ENCODE results near the gene TCEA2. TPM values are rescaled to one million over a fixed set of nuclear protein-coding genes. Genes with fewer than 3 reads are reported as not detected.

TCEA2 gene
- total and polyA plus RNA-seq, 2 of the 13 experiments (the other 11 are each of a cell fraction or from before 2014, with no cell fraction given) = 28.1 to 33.7 TPM

- TF ChIP-seq ZNF251 (CRISPR knock-in tag; IDR thresholded peaks at IDR 0.05) = no peak
- peak; percentile 68; the same call in 1 of the 2 replicates for TF ChIP-seq HNF4G (IDR thresholded peaks at IDR 0.05; ENCODE audit: borderline replicate concordance, low read depth, low read length)
- TF ChIP-seq HNF4G (CRISPR knock-in tag; IDR thresholded peaks at IDR 0.05; ENCODE audit: borderline replicate concordance, low read depth) = no peak; the same call in 1 of the 2 replicates
- TF ChIP-seq ZNF432 (CRISPR knock-in tag; IDR thresholded peaks at IDR 0.05; ENCODE audit: borderline replicate concordance) = no peak
- no peak for TF ChIP-seq POGZ (CRISPR knock-in tag; IDR thresholded peaks at IDR 0.05)
- TF ChIP-seq PHF5A (CRISPR knock-in tag; IDR thresholded peaks at IDR 0.05; ENCODE audit: low read depth, unreplicated experiment) = no peak
- no peak for TF ChIP-seq ZNF280D (CRISPR knock-in tag; IDR thresholded peaks at IDR 0.05)
- TF ChIP-seq ZNF749 (CRISPR knock-in tag; IDR thresholded peaks at IDR 0.05; ENCODE audit: borderline replicate concordance) = peak; percentile 70; the same call in 1 of the 2 replicates
- no peak for TF ChIP-seq ZNF619 (CRISPR knock-in tag; IDR thresholded peaks at IDR 0.05)
- peak; percentile 53 for TF ChIP-seq NCOR1 (IDR thresholded peaks at IDR 0.05; ENCODE audit: borderline replicate concordance, low read length)
- no peak for TF ChIP-seq ZBTB39 (CRISPR knock-in tag; IDR thresholded peaks at IDR 0.05)
- no peak for TF ChIP-seq SATB2 (CRISPR knock-in tag; IDR thresholded peaks at IDR 0.05)
- no peak for TF ChIP-seq SKI (IDR thresholded peaks at IDR 0.05; ENCODE audit: partially characterized antibody)
- no peak; the same call in 1 of the 2 replicates for TF ChIP-seq MIER3 (CRISPR knock-in tag; IDR thresholded peaks at IDR 0.05; ENCODE audit: borderline replicate concordance)
- TF ChIP-seq HOXA9 (CRISPR knock-in tag; IDR thresholded peaks at IDR 0.05; ENCODE audit: borderline replicate concordance) = no peak
- no peak; the same call in 1 of the 2 replicates for TF ChIP-seq ZNF44 (CRISPR knock-in tag; IDR thresholded peaks at IDR 0.05)
- no peak for TF ChIP-seq IRF2 (CRISPR knock-in tag; IDR thresholded peaks at IDR 0.05)
- no peak for TF ChIP-seq ZNF354B (CRISPR knock-in tag; IDR thresholded peaks at IDR 0.05)
- TF ChIP-seq ZNF563 (CRISPR knock-in tag; IDR thresholded peaks at IDR 0.05) = no peak
- no peak for TF ChIP-seq FOXJ3 (CRISPR knock-in tag; IDR thresholded peaks at IDR 0.05; ENCODE audit: borderline replicate concordance)
- no peak; the same call in 1 of the 2 replicates for TF ChIP-seq ATF3 (CRISPR knock-in tag; IDR thresholded peaks at IDR 0.05)
- TF ChIP-seq KAT8 (CRISPR knock-in tag; IDR thresholded peaks at IDR 0.05) = no peak
- TF ChIP-seq MTF1 (CRISPR knock-in tag; IDR thresholded peaks at IDR 0.05) = no peak
These were observed 22.6 kb upstream of the TCEA2 start (continued) for GRCh38 chr20:64040231-64041039.
